K562 (cell line): Measurements from ENCODE around the gene ABHD5. TPM values are rescaled to one million over a fixed set of nuclear protein-coding genes. Genes with fewer than 3 reads are reported as not detected.

ENCODE experiments used
- ATF4 ChIP-seq: fragments of 450-650 bp; formaldehyde crosslinking; IDR thresholded peaks from 2 replicates; pipeline ENCODE4 v1.4.0; 2022; ENCODE audit warnings: mild to moderate bottlenecking, moderate library complexity
- CBFB ChIP-seq: sonication (generic); formaldehyde crosslinking; IDR thresholded peaks from 2 replicates; pipeline ENCODE4 v1.4.0; 2020; ENCODE audit warnings: mild to moderate bottlenecking, missing genetic modification reagents
- CHD1 ChIP-seq: fragments of 200-600 bp; sonication (generic); IDR thresholded peaks from one replicate; pipeline ENCODE4 v1.6.1; 2012; ENCODE audit warnings: mild to moderate bottlenecking, moderate library complexity, low read length, inconsistent platforms
- CTCF ChIP-seq, 3 experiments: IDR thresholded peaks in 2 of 3; conservative IDR thresholded peaks in 1 of 3; 2 replicates each; pipeline ENCODE4 v1.5.1; 2011 to 2012; ENCODE audit warnings: low read length in 3 of 3, mild to moderate bottlenecking in 3 of 3, control low read depth in 2 of 3, improper control_type of control experiment in 1 of 3, inconsistent platforms in 1 of 3, low read depth in 1 of 3, mixed read lengths in 1 of 3, moderate library complexity in 1 of 3; ENCODE audit not compliant: insufficient read depth in 2 of 3
- E2F1 ChIP-seq: sonication (generic); formaldehyde crosslinking; IDR thresholded peaks from 2 replicates; pipeline ENCODE4 v1.8.1; 2023; ENCODE audit warnings: mild to moderate bottlenecking, missing genetic modification reagents, moderate library complexity
- FOXP1 ChIP-seq: sonication (generic); formaldehyde crosslinking; IDR thresholded peaks from 2 replicates; pipeline ENCODE4 v1.8.0; 2022; ENCODE audit warnings: mild to moderate bottlenecking, missing genetic modification reagents
- GTF2B ChIP-seq: IDR thresholded peaks from 2 replicates; pipeline ENCODE4 v1.6.1; 2011; ENCODE audit not compliant: insufficient read length; ENCODE audit errors: extremely low read depth
- KDM4B ChIP-seq, 2 experiments: fragments of 450-650 bp in 1 of 2; sonication (generic) in 1 of 2; IDR thresholded peaks; 2 replicates each; pipeline ENCODE4 v1.6.1; 2016 to 2017; ENCODE audit warnings: borderline replicate concordance in 2 of 2, antibody characterized with exemption in 1 of 2, low read depth in 1 of 2, mild to moderate bottlenecking in 1 of 2
- MYNN ChIP-seq, 2 experiments: sonication (generic); formaldehyde crosslinking in 1 of 2; IDR thresholded peaks; 2 replicates each; pipeline versions ENCODE4 v1.5.0 to v1.6.1; 2016 to 2020; ENCODE audit warnings: antibody characterized with exemption in 1 of 2, missing genetic modification reagents in 1 of 2
- RB1 ChIP-seq: fragments of 450-650 bp; IDR thresholded peaks from 2 replicates; pipeline ENCODE4 v1.6.1; 2017; ENCODE audit warnings: low read depth, mild to moderate bottlenecking
- RBM34 ChIP-seq: fragments of 200-400 bp; formaldehyde crosslinking; IDR thresholded peaks from 2 replicates; pipeline ENCODE4 v1.6.1; 2018; ENCODE audit warnings: low read length, borderline replicate concordance; ENCODE audit not compliant: insufficient read depth
- TBL1XR1 ChIP-seq, 2 experiments: IDR thresholded peaks; 2 replicates each; pipeline ENCODE4 v1.6.1; 2012; ENCODE audit warnings: improper control_type of control experiment in 2 of 2, low read length in 2 of 2, mild to moderate bottlenecking in 1 of 2
- ZBTB43 ChIP-seq: sonication (generic); formaldehyde crosslinking; IDR thresholded peaks from 2 replicates; pipeline ENCODE4 v1.8.0; 2023; ENCODE audit warnings: mild to moderate bottlenecking, missing genetic modification reagents
- ZNF324 ChIP-seq: fragments of 250-450 bp; sonication (Bioruptor Pico); IDR thresholded peaks from 2 replicates; pipeline ENCODE4 v1.4.0; 2020; ENCODE audit warnings: mild to moderate bottlenecking
- ZSCAN32 ChIP-seq: fragments of 450-650 bp; formaldehyde crosslinking; IDR thresholded peaks from 2 replicates; pipeline ENCODE4 v1.4.0; 2020; ENCODE audit warnings: mild to moderate bottlenecking, moderate library complexity
- polyA plus RNA-seq, 8 experiments: library from polyadenylated mRNA; depleted of rRNA in 4 of 8; stranded (reverse) in 5 of 8; unstranded in 3 of 8; fragments of >200 nt; fragmentation: Nextera tagmentation in 2 of 8; fragmentation: Illumina TruSeq in 1 of 8; extraction: Ambion mirVana in 2 of 8; extraction: Trizol in 1 of 8; gene quantifications; 2 replicates each; pipeline versions ENCODE4 v1.2.1 to v1.2.3, GENCODE V29; 2011 to 2014; ENCODE audit warnings: inconsistent platforms in 1 of 8, missing spikeins in 1 of 8
- total RNA-seq, 7 experiments: library from RNA; depleted of rRNA in 6 of 7; stranded (reverse); fragments of >200 nt in 6 of 7; fragmentation: Illumina TruSeq in 2 of 7; extraction: Trizol in 2 of 7; gene quantifications; 2 replicates each; pipeline versions ENCODE4 v1.2.1 to v1.2.3, GENCODE V29; 2011 to 2021; ENCODE audit warnings: low replicate concordance in 1 of 7
- TF ChIP-seq, protein P1 (sequence below): sonication (generic); formaldehyde crosslinking; IDR thresholded peaks from 2 replicates; pipeline ENCODE4 v1.4.0; 2020; ENCODE audit warnings: mild to moderate bottlenecking, missing genetic modification reagents
- TF ChIP-seq, protein P2 (sequence below): fragments of 450-650 bp; formaldehyde crosslinking; IDR thresholded peaks from 2 replicates; pipeline ENCODE4 v1.4.0; 2020; ENCODE audit warnings: mild to moderate bottlenecking

Gene ABHD5
- total and polyA plus RNA-seq, 9 of the 15 experiments (the other 6 are each of a cell fraction or from before 2014, with no cell fraction given): 27.8 to 61.7 (median 39.9) TPM

- no peak for TF ChIP-seq ZBTB43 (CRISPR knock-in tag)
- TF ChIP-seq FOXP1: no peak
- no peak for TF ChIP-seq CBFB (CRISPR knock-in tag)
- TF ChIP-seq, protein P1, sequence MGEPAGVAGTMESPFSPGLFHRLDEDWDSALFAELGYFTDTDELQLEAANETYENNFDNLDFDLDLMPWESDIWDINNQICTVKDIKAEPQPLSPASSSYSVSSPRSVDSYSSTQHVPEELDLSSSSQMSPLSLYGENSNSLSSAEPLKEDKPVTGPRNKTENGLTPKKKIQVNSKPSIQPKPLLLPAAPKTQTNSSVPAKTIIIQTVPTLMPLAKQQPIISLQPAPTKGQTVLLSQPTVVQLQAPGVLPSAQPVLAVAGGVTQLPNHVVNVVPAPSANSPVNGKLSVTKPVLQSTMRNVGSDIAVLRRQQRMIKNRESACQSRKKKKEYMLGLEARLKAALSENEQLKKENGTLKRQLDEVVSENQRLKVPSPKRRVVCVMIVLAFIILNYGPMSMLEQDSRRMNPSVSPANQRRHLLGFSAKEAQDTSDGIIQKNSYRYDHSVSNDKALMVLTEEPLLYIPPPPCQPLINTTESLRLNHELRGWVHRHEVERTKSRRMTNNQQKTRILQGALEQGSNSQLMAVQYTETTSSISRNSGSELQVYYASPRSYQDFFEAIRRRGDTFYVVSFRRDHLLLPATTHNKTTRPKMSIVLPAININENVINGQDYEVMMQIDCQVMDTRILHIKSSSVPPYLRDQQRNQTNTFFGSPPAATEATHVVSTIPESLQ (CRISPR knock-in tag): no peak
- no peak for TF ChIP-seq KDM4B (IDR thresholded peaks at IDR 0.05; ENCODE audit: borderline replicate concordance in 2 of 2, low read depth in 1 of 2)
- peak; percentile 67; the same call in 1 of the 2 replicates for TF ChIP-seq ZNF324 (CRISPR knock-in tag)
- no peak for TF ChIP-seq E2F1 (CRISPR knock-in tag)
- no peak for TF ChIP-seq ZSCAN32 (CRISPR knock-in tag)
- no peak for TF ChIP-seq CTCF (IDR thresholded peaks at IDR 0.05 in 2 of 3, conservative IDR thresholded peaks at IDR 0.05 in 1 of 3; ENCODE audit: insufficient read depth in 2 of 3, low read depth in 1 of 3, low read length in 3 of 3)
- TF ChIP-seq TBL1XR1 (IDR thresholded peaks at IDR 0.05; ENCODE audit: low read length in 2 of 2): no peak
- peak; percentile 90 for TF ChIP-seq ATF4
- no peak for TF ChIP-seq GTF2B
- TF ChIP-seq, protein P2, sequence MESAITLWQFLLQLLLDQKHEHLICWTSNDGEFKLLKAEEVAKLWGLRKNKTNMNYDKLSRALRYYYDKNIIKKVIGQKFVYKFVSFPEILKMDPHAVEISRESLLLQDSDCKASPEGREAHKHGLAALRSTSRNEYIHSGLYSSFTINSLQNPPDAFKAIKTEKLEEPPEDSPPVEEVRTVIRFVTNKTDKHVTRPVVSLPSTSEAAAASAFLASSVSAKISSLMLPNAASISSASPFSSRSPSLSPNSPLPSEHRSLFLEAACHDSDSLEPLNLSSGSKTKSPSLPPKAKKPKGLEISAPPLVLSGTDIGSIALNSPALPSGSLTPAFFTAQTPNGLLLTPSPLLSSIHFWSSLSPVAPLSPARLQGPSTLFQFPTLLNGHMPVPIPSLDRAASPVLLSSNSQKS (CRISPR knock-in tag): peak; percentile 84; the same call in 1 of the 2 replicates
- TF ChIP-seq MYNN (IDR thresholded peaks at IDR 0.05): no peak
- TF ChIP-seq MYNN (CRISPR knock-in tag; IDR thresholded peaks at IDR 0.05): no peak
- TF ChIP-seq RB1: no peak
- no peak for TF ChIP-seq RBM34
- no peak for TF ChIP-seq CHD1
These were observed 2.5 kb upstream of the ABHD5 start (continued) for GRCh38 chr3:43688245-43688650.
